Measurements from ENCODE around the gene IGSF21.

Gene IGSF21

GRCh38 chr1:18422076-18422777 is 314.6 kb downstream of the IGSF21 start:
- Histone ChIP-seq H3K4me1 (ENCODE audit: insufficient read depth, insufficient read length) (peaks cover 4% of the 10 kb centered on the region), H3K27me3 (ENCODE audit: insufficient read depth, insufficient read length) (no peaks in the 10 kb centered on the region), H3K9me3 (ENCODE audit: insufficient read depth, low read length) (peaks cover 10% of the 10 kb centered on the region; the same call in 1 of the 2 replicates), H3K36me3 (ENCODE audit: insufficient read depth, insufficient read length, low read length) (no peaks in the 10 kb centered on the region), H3K4me3 (ENCODE audit: insufficient read length, low read depth) (no peak overlapping the region), H3K9ac (ENCODE audit: insufficient read length, low read depth) (no peak overlapping the region)
- no peak for DNase-seq (ENCODE audit: low read depth, low spot score)
- TF ChIP-seq SUZ12 (IDR thresholded peaks at IDR 0.05; ENCODE audit: extremely low read depth, insufficient read depth, insufficient read length), result no peak
- TF ChIP-seq ZNF274 (IDR thresholded peaks at IDR 0.05; ENCODE audit: low read depth, low read length), result no peak
- TF ChIP-seq YY1 (IDR thresholded peaks at IDR 0.05; ENCODE audit: insufficient read depth, insufficient read length), result no peak

GRCh38 chr1:18422954-18423353 is 315.4 kb downstream of the IGSF21 start:
- no peak overlapping the region for H3K4me3 ChIP-seq (ENCODE audit: insufficient read length, low read depth)
- peaks cover 4% of the 10 kb centered on the region for H3K4me1 ChIP-seq (ENCODE audit: insufficient read depth, insufficient read length)
- H3K27me3 ChIP-seq (ENCODE audit: insufficient read depth, insufficient read length), result no peaks in the 10 kb centered on the region
- TF ChIP-seq YY1 (IDR thresholded peaks at IDR 0.05; ENCODE audit: insufficient read depth, insufficient read length) (no peak), ZNF274 (IDR thresholded peaks at IDR 0.05; ENCODE audit: low read depth, low read length) (no peak), SUZ12 (IDR thresholded peaks at IDR 0.05; ENCODE audit: extremely low read depth, insufficient read depth, insufficient read length) (no peak)
- H3K9ac ChIP-seq (ENCODE audit: insufficient read length, low read depth), result no peak overlapping the region
- no peak for DNase-seq (ENCODE audit: low read depth, low spot score)
- no peaks in the 10 kb centered on the region for H3K36me3 ChIP-seq (ENCODE audit: insufficient read depth, insufficient read length, low read length)
- peaks cover 10% of the 10 kb centered on the region; the same call in 1 of the 2 replicates for H3K9me3 ChIP-seq (ENCODE audit: insufficient read depth, low read length)

DNA sequence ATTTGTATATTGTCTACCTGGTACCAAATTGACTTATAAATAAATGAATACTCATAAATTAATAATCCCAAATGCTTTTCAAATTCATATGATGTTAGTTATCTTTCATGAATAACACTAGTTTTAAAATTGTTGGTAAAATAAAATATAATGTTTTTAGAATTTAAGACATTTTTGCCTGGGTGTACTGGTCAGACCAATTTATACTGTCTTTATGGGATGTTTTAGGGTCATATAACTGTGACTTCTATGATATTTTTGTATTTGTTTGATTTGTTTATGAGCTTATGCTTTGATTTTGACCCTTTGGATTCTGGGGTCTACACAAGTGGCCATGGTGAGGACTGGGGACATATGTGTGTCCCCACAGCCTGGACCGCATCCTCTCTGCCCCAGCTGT is 319.0 kb downstream of the IGSF21 start:
- Histone ChIP-seq H3K4me3 (ENCODE audit: insufficient read length, low read depth) (no peak overlapping the region), H3K4me1 (ENCODE audit: insufficient read depth, insufficient read length) (no peaks in the 10 kb centered on the region), H3K27me3 (ENCODE audit: insufficient read depth, insufficient read length) (no peaks in the 10 kb centered on the region), H3K9ac (ENCODE audit: insufficient read length, low read depth) (no peak overlapping the region), H3K9me3 (ENCODE audit: insufficient read depth, low read length) (peaks cover 10% of the 10 kb centered on the region; the same call in 1 of the 2 replicates), H3K36me3 (ENCODE audit: insufficient read depth, insufficient read length, low read length) (no peaks in the 10 kb centered on the region)
- no peak for DNase-seq (ENCODE audit: low read depth, low spot score)
- TF ChIP-seq YY1 (IDR thresholded peaks at IDR 0.05; ENCODE audit: insufficient read depth, insufficient read length) (no peak), ZNF274 (IDR thresholded peaks at IDR 0.05; ENCODE audit: low read depth, low read length) (no peak), SUZ12 (IDR thresholded peaks at IDR 0.05; ENCODE audit: extremely low read depth, insufficient read depth, insufficient read length) (no peak)
